K562 (cell line): ENCODE data around the gene SZT2. TPM values are rescaled to one million over a fixed set of nuclear protein-coding genes. Genes with fewer than 3 reads are reported as not detected.
A peak's percentile ranks its signal among the peaks of the same experiment; 100 is the strongest.

Source experiments
- CHCHD3 ChIP-seq: fragments of 250-450 bp; sonication (Bioruptor Pico); IDR thresholded peaks from 2 replicates; pipeline ENCODE4 v2.1.2; 2022; ENCODE audit warnings: mild to moderate bottlenecking
- HNRNPH1 ChIP-seq: fragments of 200-400 bp; formaldehyde crosslinking; optimal IDR thresholded peaks from 2 replicates; pipeline ENCODE3; 2017; ENCODE audit warnings: low read depth, mild to moderate bottlenecking, low read length, moderate library complexity
- ID3 ChIP-seq, 2 experiments: fragments of 250-450 bp in 1 of 2; fragments of 450-650 bp in 1 of 2; sonication (Bioruptor Pico) in 1 of 2; IDR thresholded peaks; 2 replicates each; pipeline versions ENCODE4 v1.6.1 to v1.8.0; 2016 to 2021; ENCODE audit warnings: mild to moderate bottlenecking in 2 of 2, moderate library complexity in 2 of 2, missing compliant biosample characterization in 1 of 2, missing genetic modification characterization in 1 of 2
- KDM1A ChIP-seq, 2 experiments: fragments of 450-650 bp; IDR thresholded peaks; 2 replicates each; pipeline ENCODE4 v1.6.1; 2016; ENCODE audit warnings: mild to moderate bottlenecking in 2 of 2
- KDM2B ChIP-seq: fragments of 250-450 bp; sonication (Bioruptor Pico); IDR thresholded peaks from 2 replicates; pipeline ENCODE4 v1.8.0; 2021; ENCODE audit warnings: mild to moderate bottlenecking, moderate library complexity
- KDM4B ChIP-seq, 2 experiments: fragments of 450-650 bp in 1 of 2; sonication (generic) in 1 of 2; IDR thresholded peaks; 2 replicates each; pipeline ENCODE4 v1.6.1; 2016 to 2017; ENCODE audit warnings: borderline replicate concordance in 2 of 2, antibody characterized with exemption in 1 of 2, low read depth in 1 of 2, mild to moderate bottlenecking in 1 of 2
- NONO ChIP-seq, 2 experiments: fragments of 200-400 bp in 1 of 2; fragments of 450-650 bp in 1 of 2; formaldehyde crosslinking in 1 of 2; IDR thresholded peaks; 2 replicates each; pipeline ENCODE4 v1.6.1; 2017; ENCODE audit warnings: low read depth in 2 of 2, mild to moderate bottlenecking in 2 of 2, moderate library complexity in 2 of 2, low read length in 1 of 2
- NR3C1 ChIP-seq: sonication (generic); formaldehyde crosslinking; IDR thresholded peaks from 2 replicates; pipeline ENCODE4 v1.8.1; 2022; ENCODE audit warnings: missing genetic modification reagents
- SIN3A ChIP-seq, 2 experiments: fragments of 150-350 bp in 1 of 2; IDR thresholded peaks; 2 replicates each; pipeline ENCODE4 v1.6.1; 2011 to 2016; ENCODE audit warnings: borderline replicate concordance in 2 of 2, low read depth in 2 of 2, low read length in 2 of 2, mild to moderate bottlenecking in 2 of 2, moderate library complexity in 2 of 2; ENCODE audit not compliant: control insufficient read depth in 1 of 2
- SMARCE1 ChIP-seq: fragments of 450-650 bp; IDR thresholded peaks from 2 replicates; pipeline ENCODE4 v1.7.1; 2016; ENCODE audit warnings: mild to moderate bottlenecking
- ZNF165 ChIP-seq: fragments of 250-450 bp; sonication (Bioruptor Pico); IDR thresholded peaks from 2 replicates; pipeline ENCODE4 v1.4.0; 2020; ENCODE audit warnings: borderline replicate concordance
- ZNF431 ChIP-seq: sonication (generic); formaldehyde crosslinking; IDR thresholded peaks from 2 replicates; pipeline ENCODE4 v1.8.0; 2022; ENCODE audit warnings: mild to moderate bottlenecking, missing genetic modification reagents
- polyA plus RNA-seq, 8 experiments: library from polyadenylated mRNA; depleted of rRNA in 4 of 8; stranded (reverse) in 5 of 8; unstranded in 3 of 8; fragments of >200 nt; fragmentation: Nextera tagmentation in 2 of 8; fragmentation: Illumina TruSeq in 1 of 8; extraction: Ambion mirVana in 2 of 8; extraction: Trizol in 1 of 8; gene quantifications; 2 replicates each; pipeline versions ENCODE4 v1.2.1 to v1.2.3, GENCODE V29; 2011 to 2014; ENCODE audit warnings: inconsistent platforms in 1 of 8, missing spikeins in 1 of 8
- total RNA-seq, 7 experiments: library from RNA; depleted of rRNA in 6 of 7; stranded (reverse); fragments of >200 nt in 6 of 7; fragmentation: Illumina TruSeq in 2 of 7; extraction: Trizol in 2 of 7; gene quantifications; 2 replicates each; pipeline versions ENCODE4 v1.2.1 to v1.2.3, GENCODE V29; 2011 to 2021; ENCODE audit warnings: low replicate concordance in 1 of 7
- TF ChIP-seq, protein P1 (sequence below): fragments of 200-800 bp; sonication (Bioruptor generic); IDR thresholded peaks from 2 replicates; pipeline ENCODE4 v1.6.1; 2017; ENCODE audit warnings: missing genetic modification characterization, missing compliant biosample characterization
- TF ChIP-seq, protein P2 (sequence below), 3 experiments: fragments of 200-800 bp in 1 of 3; sonication (Bioruptor generic) in 1 of 3; sonication (generic) in 1 of 3; formaldehyde crosslinking in 1 of 3; IDR thresholded peaks; 2 replicates each; pipeline versions ENCODE4 v1.6.1 to v1.8.0; 2016 to 2022; ENCODE audit warnings: mild to moderate bottlenecking in 2 of 3, missing compliant biosample characterization in 2 of 3, missing genetic modification characterization in 2 of 3, missing genetic modification reagents in 1 of 3
- TF ChIP-seq, protein P3 (sequence below): fragments of 450-650 bp; formaldehyde crosslinking; IDR thresholded peaks from 2 replicates; pipeline ENCODE4 v1.4.0; 2022; ENCODE audit warnings: missing genetic modification characterization
- TF ChIP-seq, protein P4 (sequence below): fragments of 450-650 bp; formaldehyde crosslinking; IDR thresholded peaks from 2 replicates; pipeline ENCODE4 v1.4.0; 2020; ENCODE audit warnings: mild to moderate bottlenecking
- TF ChIP-seq, protein P5 (sequence below): fragments of 200-800 bp; sonication (Bioruptor generic); IDR thresholded peaks from 2 replicates; pipeline ENCODE4 v1.6.1; 2017; ENCODE audit warnings: missing genetic modification characterization, missing compliant biosample characterization

Gene SZT2
- total and polyA plus RNA-seq, 9 of the 15 experiments (the other 6 are each of a cell fraction or from before 2014, with no cell fraction given) = 0.88 to 31.0 (median 12.8) TPM

DNA sequence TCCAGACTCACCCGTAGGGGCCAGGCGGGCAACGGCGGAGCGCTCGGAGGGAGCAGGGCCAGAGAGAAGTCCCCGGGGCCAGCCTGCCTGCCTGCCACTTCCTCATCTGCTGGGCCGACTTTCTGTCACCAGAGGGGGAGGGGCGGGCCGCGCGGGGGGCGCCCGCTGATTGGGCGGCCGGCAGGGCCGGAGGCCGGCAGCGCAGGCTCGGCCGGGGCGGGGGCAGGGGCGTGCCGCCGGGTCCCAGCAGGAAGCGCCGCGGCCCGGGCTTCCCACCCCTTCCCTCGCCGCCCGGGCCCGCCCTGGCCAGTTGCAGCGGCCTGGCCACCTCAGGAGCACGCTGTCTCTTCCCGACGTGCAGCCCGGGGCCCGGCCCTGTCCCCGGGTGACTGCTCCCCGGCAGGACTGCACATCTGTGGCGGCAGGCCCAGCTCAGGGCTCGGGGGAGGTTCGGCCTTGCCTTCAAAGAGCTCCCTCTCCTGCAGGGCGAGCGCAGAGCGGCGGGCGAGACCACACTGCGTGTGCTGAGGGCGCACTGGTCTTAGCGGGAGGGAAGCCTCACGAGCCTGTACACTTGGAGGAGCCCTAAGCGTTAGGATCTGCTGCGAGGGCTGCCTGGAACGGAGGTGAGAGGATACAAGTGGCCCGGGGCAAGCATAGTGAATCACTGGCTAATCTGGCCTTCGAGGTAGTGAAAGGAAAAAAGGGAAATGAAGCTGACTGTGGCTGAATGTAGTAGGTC is 21.6 kb upstream of the SZT2 start, which contains the start of gene ELOVL1 (continued):
- TF ChIP-seq ID3 (CRISPR knock-in tag; IDR thresholded peaks at IDR 0.05) (no peak), ID3 (tag; IDR thresholded peaks at IDR 0.05) (peak; percentile 89), KDM4B (IDR thresholded peaks at IDR 0.05; ENCODE audit: borderline replicate concordance in 2 of 2, low read depth in 1 of 2) (no peak), KDM1A (IDR thresholded peaks at IDR 0.05) (peak; percentile 58 to 75), SIN3A (IDR thresholded peaks at IDR 0.05; ENCODE audit: borderline replicate concordance in 2 of 2, control insufficient read depth in 1 of 2, low read depth in 2 of 2, low read length in 2 of 2) (peak; percentile 71 to 89; a peak in 2 of 4 replicates), NR3C1 (CRISPR knock-in tag) (no peak), SMARCE1 (peak; percentile 79), NONO (IDR thresholded peaks at IDR 0.05; ENCODE audit: low read depth in 2 of 2, low read length in 1 of 2) (no peak; a peak in 2 of 4 replicates), KDM2B (CRISPR knock-in tag) (peak; percentile 92), ZNF165 (peak; percentile 52; the same call in 1 of the 2 replicates), ZNF431 (peak; percentile 86), HNRNPH1 (no peak), CHCHD3 (CRISPR knock-in tag) (0 out of 2 replicates have a peak, but pooled peaks have one; percentile 73)
- TF ChIP-seq, protein P1, sequence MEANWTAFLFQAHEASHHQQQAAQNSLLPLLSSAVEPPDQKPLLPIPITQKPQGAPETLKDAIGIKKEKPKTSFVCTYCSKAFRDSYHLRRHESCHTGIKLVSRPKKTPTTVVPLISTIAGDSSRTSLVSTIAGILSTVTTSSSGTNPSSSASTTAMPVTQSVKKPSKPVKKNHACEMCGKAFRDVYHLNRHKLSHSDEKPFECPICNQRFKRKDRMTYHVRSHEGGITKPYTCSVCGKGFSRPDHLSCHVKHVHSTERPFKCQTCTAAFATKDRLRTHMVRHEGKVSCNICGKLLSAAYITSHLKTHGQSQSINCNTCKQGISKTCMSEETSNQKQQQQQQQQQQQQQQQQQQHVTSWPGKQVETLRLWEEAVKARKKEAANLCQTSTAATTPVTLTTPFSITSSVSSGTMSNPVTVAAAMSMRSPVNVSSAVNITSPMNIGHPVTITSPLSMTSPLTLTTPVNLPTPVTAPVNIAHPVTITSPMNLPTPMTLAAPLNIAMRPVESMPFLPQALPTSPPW (CRISPR knock-in tag) = peak; percentile 95
- TF ChIP-seq, protein P2, sequence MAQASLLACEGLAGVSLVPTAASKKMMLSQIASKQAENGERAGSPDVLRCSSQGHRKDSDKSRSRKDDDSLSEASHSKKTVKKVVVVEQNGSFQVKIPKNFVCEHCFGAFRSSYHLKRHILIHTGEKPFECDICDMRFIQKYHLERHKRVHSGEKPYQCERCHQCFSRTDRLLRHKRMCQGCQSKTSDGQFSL (CRISPR knock-in tag; IDR thresholded peaks at IDR 0.05) = peak; percentile 15
- TF ChIP-seq, protein P2 (tag; IDR thresholded peaks at IDR 0.05) = no peak
- TF ChIP-seq, protein P3, sequence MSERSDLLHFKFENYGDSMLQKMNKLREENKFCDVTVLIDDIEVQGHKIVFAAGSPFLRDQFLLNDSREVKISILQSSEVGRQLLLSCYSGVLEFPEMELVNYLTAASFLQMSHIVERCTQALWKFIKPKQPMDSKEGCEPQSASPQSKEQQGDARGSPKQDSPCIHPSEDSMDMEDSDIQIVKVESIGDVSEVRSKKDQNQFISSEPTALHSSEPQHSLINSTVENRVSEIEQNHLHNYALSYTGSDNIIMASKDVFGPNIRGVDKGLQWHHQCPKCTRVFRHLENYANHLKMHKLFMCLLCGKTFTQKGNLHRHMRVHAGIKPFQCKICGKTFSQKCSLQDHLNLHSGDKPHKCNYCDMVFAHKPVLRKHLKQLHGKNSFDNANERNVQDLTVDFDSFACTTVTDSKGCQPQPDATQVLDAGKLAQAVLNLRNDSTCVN (CRISPR knock-in tag) = no peak
- TF ChIP-seq, protein P4, sequence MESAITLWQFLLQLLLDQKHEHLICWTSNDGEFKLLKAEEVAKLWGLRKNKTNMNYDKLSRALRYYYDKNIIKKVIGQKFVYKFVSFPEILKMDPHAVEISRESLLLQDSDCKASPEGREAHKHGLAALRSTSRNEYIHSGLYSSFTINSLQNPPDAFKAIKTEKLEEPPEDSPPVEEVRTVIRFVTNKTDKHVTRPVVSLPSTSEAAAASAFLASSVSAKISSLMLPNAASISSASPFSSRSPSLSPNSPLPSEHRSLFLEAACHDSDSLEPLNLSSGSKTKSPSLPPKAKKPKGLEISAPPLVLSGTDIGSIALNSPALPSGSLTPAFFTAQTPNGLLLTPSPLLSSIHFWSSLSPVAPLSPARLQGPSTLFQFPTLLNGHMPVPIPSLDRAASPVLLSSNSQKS (CRISPR knock-in tag) = no peak
- TF ChIP-seq, protein P5, sequence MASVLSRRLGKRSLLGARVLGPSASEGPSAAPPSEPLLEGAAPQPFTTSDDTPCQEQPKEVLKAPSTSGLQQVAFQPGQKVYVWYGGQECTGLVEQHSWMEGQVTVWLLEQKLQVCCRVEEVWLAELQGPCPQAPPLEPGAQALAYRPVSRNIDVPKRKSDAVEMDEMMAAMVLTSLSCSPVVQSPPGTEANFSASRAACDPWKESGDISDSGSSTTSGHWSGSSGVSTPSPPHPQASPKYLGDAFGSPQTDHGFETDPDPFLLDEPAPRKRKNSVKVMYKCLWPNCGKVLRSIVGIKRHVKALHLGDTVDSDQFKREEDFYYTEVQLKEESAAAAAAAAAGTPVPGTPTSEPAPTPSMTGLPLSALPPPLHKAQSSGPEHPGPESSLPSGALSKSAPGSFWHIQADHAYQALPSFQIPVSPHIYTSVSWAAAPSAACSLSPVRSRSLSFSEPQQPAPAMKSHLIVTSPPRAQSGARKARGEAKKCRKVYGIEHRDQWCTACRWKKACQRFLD (CRISPR knock-in tag) = peak; percentile 70; the same call in 1 of the 2 replicates
